Measurements from ENCODE around the gene XCR1. TPM values are rescaled to one million over a fixed set of nuclear protein-coding genes. Genes with fewer than 3 reads are reported as not detected.

Gene XCR1
- total and polyA plus RNA-seq, 9 of the 15 experiments (the other 6 are each of a cell fraction or from before 2014, with no cell fraction given), result not detected

- H4K20me1 ChIP-seq (replicated peaks; ENCODE audit: control insufficient read depth, insufficient read depth, low read length), result peaks cover 27% of the 10 kb centered on the region
- no peak overlapping the region for H3K4me2 ChIP-seq (ENCODE audit: insufficient read depth, low read length)
- DNase-seq (ENCODE audit: extremely low read depth in 1 of 4, low spot score in 3 of 4), result no peak
- no peak overlapping the region for H3K4me3 ChIP-seq
- CTCF ChIA-PET (ENCODE audit: low intra/inter-chr PET ratio), result no interaction called here
- H3K79me2 ChIP-seq (ENCODE audit: control insufficient read depth, insufficient read depth, low read length), result peaks cover 47% of the 10 kb centered on the region
- no peak for ATAC-seq
- intact Hi-C loops (cut with micrococcal nuclease), result no loop called here
- H3K4me1 ChIP-seq (replicated peaks in 1 of 2; ENCODE audit: control insufficient read depth in 2 of 2, insufficient read depth in 2 of 2, low read length in 2 of 2), result peaks cover 11 to 48% of the 10 kb centered on the region in 2 experiments
- H3K9ac ChIP-seq (ENCODE audit: insufficient read depth in 1 of 2, low read depth in 2 of 2, low read length in 2 of 2), result no peak overlapping the region
- POLR2A ChIA-PET, result interaction anchor here (0.9 kb wide), 1 partner anchor 13 kb away, joined by 3 read pairs; no protein-coding TSS in a partner anchor
- no peak for TF ChIP-seq NR0B1 (IDR thresholded peaks at IDR 0.05; ENCODE audit: partially characterized antibody)
- no peak for TF ChIP-seq LARP7 (IDR thresholded peaks at IDR 0.05)
- TF ChIP-seq ZNF449 (CRISPR knock-in tag; IDR thresholded peaks at IDR 0.05), result no peak
- no peak for TF ChIP-seq DMBX1 (CRISPR knock-in tag; IDR thresholded peaks at IDR 0.05; ENCODE audit: borderline replicate concordance)
- no peak for TF ChIP-seq NBN (IDR thresholded peaks at IDR 0.05; ENCODE audit: low read depth)
- TF ChIP-seq ILK (tag; IDR thresholded peaks at IDR 0.05; ENCODE audit: borderline replicate concordance, low read depth), result no peak
- H3K9me1 ChIP-seq (ENCODE audit: control insufficient read depth, insufficient read depth, low read length), result peaks cover 7% of the 10 kb centered on the region
- H3K27ac ChIP-seq (ENCODE audit: extremely low read depth, low read depth, low read length), result no peak overlapping the region
- no peaks in the 10 kb centered on the region for H3K27me3 ChIP-seq (ENCODE audit: control insufficient read depth in 2 of 2, insufficient read depth in 2 of 2, low read length in 2 of 2)
- no peaks in the 10 kb centered on the region for H3K9me3 ChIP-seq (replicated peaks; ENCODE audit: control insufficient read depth, insufficient read depth, low read depth, low read length)
- no TSS peak for BruUV-seq (replicated peaks)
- peaks cover 46% of the 10 kb centered on the region for H3K36me3 ChIP-seq (ENCODE audit: control insufficient read depth, insufficient read depth, low read length)
- peak; percentile 11 for FAIRE-seq
- in situ Hi-C loops (cut with MboI), result no loop called here
- WGBS (ENCODE audit: insufficient coverage, low coverage, missing lambda C conversion rate), result 86% methylated on average over 13 of the region's 13 CpGs
- H2AFZ ChIP-seq (ENCODE audit: low read depth, low read length), result no peak overlapping the region
Observed at GRCh38 chr3:45985532-45986302, 41.6 kb downstream of the XCR1 start.

Measured in K562 (cell line).